Measurements from ENCODE around the gene PDIA4. TPM values are rescaled to one million over a fixed set of nuclear protein-coding genes. Genes with fewer than 3 reads are reported as not detected.

Gene PDIA4
- total and polyA plus RNA-seq, 2 of the 8 experiments (the other 6 are each of a cell fraction or from before 2014, with no cell fraction given) = 119 to 303 TPM

- H3K9ac ChIP-seq (replicated peaks in 1 of 4; ENCODE audit: extremely low read depth in 1 of 4, low read depth in 3 of 4, low read length in 3 of 4) = no peak overlapping the region
- ChIA-PET CTCF (ENCODE audit: partially characterized antibody) (interaction anchor here (0.6 to 4.4 kb wide), 33 partner anchors 9 to 1070 kb away, joined by 3 to 56 read pairs (median 4); partner anchors contain the start of genes PDIA4 and ZNF425), POLR2A (ENCODE audit: partially characterized antibody) (interaction anchor here (0.6 to 1.3 kb wide), 9 partner anchors 11 to 180 kb away, joined by 3 to 5 read pairs (median 3); no protein-coding TSS in a partner anchor)
- H3K56ac ChIP-seq (replicated peaks; ENCODE audit: insufficient read length, low read depth, low read length) = no peak overlapping the region
- no peak overlapping the region; the same call in 1 of the 2 replicates for H2AK5ac ChIP-seq (ENCODE audit: low read depth, low read length)
- 0 out of 2 replicates have a peak overlapping the region, but pooled peaks have one; percentile 24 for H2BK5ac ChIP-seq (ENCODE audit: low read depth, low read length)
- H3K4me3 ChIP-seq (ENCODE audit: extremely low read depth in 1 of 4, insufficient read depth in 2 of 4, low read depth in 3 of 4, low read length in 4 of 4) = no peak overlapping the region
- no peak overlapping the region for H3K4me2 ChIP-seq (ENCODE audit: insufficient read depth in 1 of 2, low read depth in 2 of 2, low read length in 2 of 2)
- no peak overlapping the region for H4K91ac ChIP-seq (replicated peaks; ENCODE audit: insufficient read length, low read length)
- peaks cover 10 to 18% of the 10 kb centered on the region in 2 experiments for H4K20me1 ChIP-seq (replicated peaks in 1 of 2; ENCODE audit: control insufficient read depth in 1 of 2, insufficient read depth in 2 of 2, low read length in 2 of 2)
- no peaks in the 10 kb centered on the region for H3K79me2 ChIP-seq (ENCODE audit: control insufficient read depth in 1 of 2, insufficient read depth in 2 of 2, low read length in 2 of 2)
- H2BK15ac ChIP-seq (ENCODE audit: low read length) = no peak overlapping the region
- no peak overlapping the region for H2BK120ac ChIP-seq (replicated peaks; ENCODE audit: low read depth, low read length)
- peaks cover 7% of the 10 kb centered on the region for H3K79me1 ChIP-seq (ENCODE audit: low read depth, low read length)
- no peaks in the 10 kb centered on the region; a peak in 2 of 7 replicates for H3K4me1 ChIP-seq (replicated peaks in 1 of 4; ENCODE audit: control insufficient read depth in 3 of 4, insufficient read depth in 4 of 4, low read length in 3 of 4)
- no peaks in the 10 kb centered on the region for H3K23me2 ChIP-seq (ENCODE audit: low read depth, low read length)
- H3K27me3 ChIP-seq (replicated peaks in 1 of 4; ENCODE audit: control insufficient read depth in 3 of 4, extremely low read depth in 1 of 4, insufficient read depth in 3 of 4, low read length in 3 of 4) = no peaks in the 10 kb centered on the region
- no peak overlapping the region for H3K23ac ChIP-seq (ENCODE audit: insufficient read length)
- H2AFZ ChIP-seq (ENCODE audit: low read length) = no peak overlapping the region
- H3K27ac ChIP-seq (ENCODE audit: low read depth, low read length) = 0 out of 2 replicates have a peak overlapping the region, but pooled peaks have one; percentile 12
- no peaks in the 10 kb centered on the region for H3K9me3 ChIP-seq (ENCODE audit: insufficient read depth in 2 of 2, low read depth in 1 of 2, low read length in 1 of 2)
- DNase-seq (ENCODE audit: low read depth in 1 of 2, low spot score in 2 of 2) (peak; percentile 56 to 94), FAIRE-seq (no peak)
- H3K18ac ChIP-seq (ENCODE audit: extremely low read depth, low read length) = no peak overlapping the region
- no peak overlapping the region for H4K5ac ChIP-seq (ENCODE audit: insufficient read length, low read depth, low read length)
- peaks cover 31 to 73% (median 63%) of the 10 kb centered on the region in 4 experiments for H3K36me3 ChIP-seq (ENCODE audit: control insufficient read depth in 2 of 4, insufficient read depth in 4 of 4, low read length in 3 of 4)
- H3K14ac ChIP-seq (ENCODE audit: insufficient read length) = no peak overlapping the region
- no peak overlapping the region for H2BK20ac ChIP-seq (ENCODE audit: low read length)
- WGBS, 2 experiments (ENCODE audit: extremely low coverage in 1 of 2, insufficient coverage in 1 of 2, insufficient read length in 1 of 2, insufficient replicate concordance in 2 of 2, low coverage in 1 of 2, low lambda C conversion rate in 2 of 2, missing lambda C conversion rate in 1 of 2) = 76% methylated on average over 19 of the region's 20 CpGs; no CpG with 5 or more reads in 1 of the 2 experiments
- H3K4ac ChIP-seq (replicated peaks; ENCODE audit: insufficient read length, low read depth, low read length) = no peak overlapping the region
- no peak overlapping the region; the same call in 1 of the 2 replicates for H4K8ac ChIP-seq (ENCODE audit: extremely low read depth, insufficient read depth, low read length)
- H2BK12ac ChIP-seq (ENCODE audit: low read depth, low read length) = no peak overlapping the region
- TF ChIP-seq GABPA (IDR thresholded peaks at IDR 0.05; ENCODE audit: borderline replicate concordance, insufficient read depth, low read length) (no peak), EP300 (IDR thresholded peaks at IDR 0.05; ENCODE audit: borderline replicate concordance in 1 of 2, low read depth in 2 of 2, low read length in 2 of 2) (peak in 1 of 2 experiments; percentile 12; a peak in 1 of 3 replicates), CREB1 (IDR thresholded peaks at IDR 0.05) (peak; percentile 27; the same call in 1 of the 2 replicates), YY1 (IDR thresholded peaks at IDR 0.05; ENCODE audit: low read depth, low read length) (0 out of 2 replicates have a peak, but pooled peaks have one; percentile 16), E2F6 (IDR thresholded peaks at IDR 0.05) (peak; percentile 77), KDM1A (IDR thresholded peaks at IDR 0.05; ENCODE audit: borderline replicate concordance, low read length) (peak; percentile 31; the same call in 1 of the 2 replicates), MAX (IDR thresholded peaks at IDR 0.05) (peak; percentile 81), RAD21 (IDR thresholded peaks at IDR 0.05 in 1 of 2, conservative IDR thresholded peaks at IDR 0.05 in 1 of 2; ENCODE audit: low read depth in 2 of 2, low read length in 2 of 2) (peak; percentile 59 to 72)
These were observed 22.6 kb downstream of the PDIA4 start for GRCh38 chr7:149005427-149006344.
